ENCODE measurements around the gene SRSF9. TPM values are rescaled to one million over a fixed set of nuclear protein-coding genes. Genes with fewer than 3 reads are reported as not detected.

The SRSF9 gene
- total and polyA plus RNA-seq, 2 donors (not counting 1 experiment from before 2014, with no cell fraction given), result 96.3 to 157 TPM

GRCh38 chr12:120457133-120457532 is 12.4 kb downstream of the SRSF9 start:
- WGBS (ENCODE audit: insufficient coverage), result no CpG with 5 or more reads among the region's 6 CpGs
- POLR2A ChIA-PET, result interaction anchor here (0.6 to 0.7 kb wide), 2 partner anchors 22 to 78 kb away, joined by 3 to 6 read pairs; a partner anchor contains a TSS

More at GRCh38 chr12:120457133-120457532, 12.4 kb downstream of the SRSF9 start:
- DNase-seq, result no peak
- TF ChIP-seq EZH2 (IDR thresholded peaks at IDR 0.05; ENCODE audit: borderline replicate concordance, insufficient read depth, low read depth, low read length, poor library complexity, severe bottlenecking), result no peak
- peak; percentile 32 for TF ChIP-seq CTCF (IDR thresholded peaks at IDR 0.05)
- Histone ChIP-seq H3K27ac (ENCODE audit: low read length in 2 of 2) (no peak overlapping the region), H3K36me3 (replicated peaks in 1 of 2; ENCODE audit: control extremely low read depth in 1 of 2, control insufficient read depth in 1 of 2, extremely low read depth in 1 of 2, insufficient read depth in 2 of 2, low read length in 1 of 2) (peaks cover 13 to 56% of the 10 kb centered on the region in 2 experiments), H3K9me3 (ENCODE audit: control extremely low read depth in 1 of 3, control insufficient read depth in 2 of 3, insufficient read depth in 1 of 3, low read length in 2 of 3) (no peaks in the 10 kb centered on the region), H3K79me2 (ENCODE audit: control insufficient read depth, insufficient read depth, low read length) (peaks cover 39% of the 10 kb centered on the region), H3K4me3 (ENCODE audit: control extremely low read depth in 1 of 5, extremely low read depth in 1 of 5, insufficient read depth in 1 of 5, low read depth in 2 of 5, low read length in 4 of 5) (no peak overlapping the region), H3K9ac (ENCODE audit: low read length) (no peak overlapping the region), H3K4me2 (replicated peaks; ENCODE audit: low read depth, low read length, poor library complexity, severe bottlenecking) (no peak overlapping the region), H4K20me1 (ENCODE audit: control insufficient read depth, insufficient read depth, low read length, poor library complexity, severe bottlenecking) (peaks cover 41% of the 10 kb centered on the region), H3K27me3 (replicated peaks in 1 of 4; ENCODE audit: control extremely low read depth in 1 of 4, control insufficient read depth in 3 of 4, insufficient read depth in 4 of 4, low read length in 3 of 4) (no peaks in the 10 kb centered on the region), H3K4me1 (ENCODE audit: control insufficient read depth in 2 of 2, insufficient read depth in 2 of 2, low read length in 2 of 2) (peaks cover 0 to 4% of the 10 kb centered on the region in 2 donors), H2AFZ (ENCODE audit: insufficient read depth, low read depth, low read length, poor library complexity, severe bottlenecking) (no peak overlapping the region)
- H3K4me3 Mint-ChIP-seq, result no peak overlapping the region
- H3K27me3 Mint-ChIP-seq, result no peaks in the 10 kb centered on the region
- CTCF ChIA-PET, result interaction anchor here (1.1 to 2.6 kb wide), 4 partner anchors 10 to 124 kb away, joined by 3 to 13 read pairs (median 5); partner anchors contain the start of gene POP5
- ATAC-seq (ENCODE audit: low read depth), result no peak
- H3K4me1 Mint-ChIP-seq, result peaks cover 8% of the 10 kb centered on the region
- H3K27ac Mint-ChIP-seq, result peak overlapping the region; percentile 38
- intact Hi-C loops (cut with micrococcal nuclease), result no loop called here
- no peaks in the 10 kb centered on the region for H3K9me3 Mint-ChIP-seq (ENCODE audit: insufficient read depth)
